Loucy (cell line): ENCODE measurements around the gene MUTYH.

Experiments
- EZH2phosphoT487 ChIP-seq: fragments of 200-600 bp; IDR thresholded peaks from 2 replicates; pipeline ENCODE4 v1.6.1; 2018; ENCODE audit warnings: antibody characterized with exemption, mild to moderate bottlenecking, moderate library complexity, borderline replicate concordance
- TF ChIP-seq, protein P1 (sequence below): fragments of 200-600 bp; sonication (generic); conservative IDR thresholded peaks from 2 replicates; pipeline ENCODE4 v1.5.1; 2014; ENCODE audit warnings: mild to moderate bottlenecking, antibody characterized with exemption, low read length

DNA sequence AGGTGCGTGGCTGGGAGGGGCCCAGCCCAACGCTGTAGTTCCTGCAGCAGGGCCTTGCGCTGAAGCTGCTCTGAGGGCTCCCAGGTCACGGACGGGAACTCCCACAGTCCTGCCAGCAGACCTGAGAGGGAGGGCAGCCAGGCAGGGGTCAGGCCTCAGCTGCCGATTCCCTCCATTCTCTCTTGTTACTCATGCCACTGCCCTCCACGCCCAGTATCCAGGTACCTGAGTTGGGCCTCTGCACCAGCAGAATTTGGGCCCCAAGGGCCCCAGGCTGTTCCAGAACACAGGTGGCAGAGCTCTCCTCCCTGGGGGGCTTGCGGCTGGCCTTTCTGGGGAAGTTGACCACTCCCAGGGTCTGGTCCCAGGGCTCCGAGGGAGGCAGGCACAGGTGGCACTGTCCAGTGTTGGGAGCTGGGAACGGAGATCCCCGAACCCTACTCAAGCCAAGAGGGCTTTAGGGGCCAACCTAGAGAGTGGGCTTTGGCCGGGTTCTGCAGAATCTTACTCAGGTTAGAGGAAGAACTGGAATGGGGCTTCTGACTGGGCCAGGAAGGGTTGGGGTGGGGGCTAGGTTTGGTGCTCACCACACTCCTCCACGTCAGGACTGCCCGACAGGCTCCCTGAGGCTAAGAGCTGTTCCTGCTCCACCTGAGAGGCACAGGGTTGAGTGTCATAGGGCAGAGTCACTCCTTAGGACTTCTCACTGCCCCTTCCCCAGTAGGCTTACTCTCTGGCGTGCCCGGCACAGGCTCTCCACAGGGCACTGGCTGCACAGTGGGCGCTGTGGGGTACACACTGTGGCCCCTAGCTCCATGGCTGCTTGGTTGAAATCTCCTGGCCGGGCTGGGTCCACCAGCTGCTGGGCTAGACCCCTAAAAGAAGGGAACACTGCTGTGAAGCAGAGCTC lies 8.5 kb downstream of the MUTYH start:
- TF ChIP-seq, protein P1, sequence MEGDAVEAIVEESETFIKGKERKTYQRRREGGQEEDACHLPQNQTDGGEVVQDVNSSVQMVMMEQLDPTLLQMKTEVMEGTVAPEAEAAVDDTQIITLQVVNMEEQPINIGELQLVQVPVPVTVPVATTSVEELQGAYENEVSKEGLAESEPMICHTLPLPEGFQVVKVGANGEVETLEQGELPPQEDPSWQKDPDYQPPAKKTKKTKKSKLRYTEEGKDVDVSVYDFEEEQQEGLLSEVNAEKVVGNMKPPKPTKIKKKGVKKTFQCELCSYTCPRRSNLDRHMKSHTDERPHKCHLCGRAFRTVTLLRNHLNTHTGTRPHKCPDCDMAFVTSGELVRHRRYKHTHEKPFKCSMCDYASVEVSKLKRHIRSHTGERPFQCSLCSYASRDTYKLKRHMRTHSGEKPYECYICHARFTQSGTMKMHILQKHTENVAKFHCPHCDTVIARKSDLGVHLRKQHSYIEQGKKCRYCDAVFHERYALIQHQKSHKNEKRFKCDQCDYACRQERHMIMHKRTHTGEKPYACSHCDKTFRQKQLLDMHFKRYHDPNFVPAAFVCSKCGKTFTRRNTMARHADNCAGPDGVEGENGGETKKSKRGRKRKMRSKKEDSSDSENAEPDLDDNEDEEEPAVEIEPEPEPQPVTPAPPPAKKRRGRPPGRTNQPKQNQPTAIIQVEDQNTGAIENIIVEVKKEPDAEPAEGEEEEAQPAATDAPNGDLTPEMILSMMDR, result no peak
- no peak for TF ChIP-seq EZH2phosphoT487
